Activated T-cell treated with anti-CD3 and anti-CD28 coated beads, Interleukin-2, amount 50 U/mL, for 1 hour (primary cell): ENCODE data around the gene HEYL.

Experiments
- DNase-seq: peaks from one replicate; pipeline ENCODE4 v3.0.0-alpha.2; 2020

The HEYL gene

GRCh38 chr1:39663559-39663958 lies 24.1 kb upstream of the HEYL start:
- DNase-seq = no peak

GRCh38 chr1:39662861-39663260 lies 23.4 kb upstream of the HEYL start:
- DNase-seq = no peak

- no peak for DNase-seq
These were observed 20.1 kb upstream of the HEYL start for GRCh38 chr1:39659538-39659937.

- no peak for DNase-seq
These were observed 19.7 kb upstream of the HEYL start for GRCh38 chr1:39659110-39659509.

- DNase-seq = peak; percentile 62
These were observed 18.6 kb upstream of the HEYL start for GRCh38 chr1:39657923-39658485.

GRCh38 chr1:39657402-39657801 lies 18.0 kb upstream of the HEYL start:
- no peak for DNase-seq

- DNase-seq = no peak
These were observed 16.9 kb upstream of the HEYL start for GRCh38 chr1:39656391-39656790.

- DNase-seq = no peak
These were observed 16.3 kb upstream of the HEYL start for GRCh38 chr1:39655578-39656268.

GRCh38 chr1:39654291-39654690 lies 14.8 kb upstream of the HEYL start:
- no peak for DNase-seq

GRCh38 chr1:39653546-39654031 lies 14.1 kb upstream of the HEYL start:
- DNase-seq = peak; percentile 72

GRCh38 chr1:39652554-39652953 lies 13.1 kb upstream of the HEYL start:
- no peak for DNase-seq

GRCh38 chr1:39652105-39652504 lies 12.7 kb upstream of the HEYL start:
- no peak for DNase-seq

GRCh38 chr1:39650431-39650830 lies 11.0 kb upstream of the HEYL start:
- no peak for DNase-seq

GRCh38 chr1:39649636-39650185 lies 10.3 kb upstream of the HEYL start:
- no peak for DNase-seq

- DNase-seq = no peak
These were observed 9.1 kb upstream of the HEYL start for GRCh38 chr1:39648496-39648895.

GRCh38 chr1:39647247-39647646 lies 7.8 kb upstream of the HEYL start:
- DNase-seq = no peak

GRCh38 chr1:39646232-39647081 lies 7.0 kb upstream of the HEYL start:
- DNase-seq = no peak

- no peak for DNase-seq
These were observed 6.1 kb upstream of the HEYL start for GRCh38 chr1:39645411-39646043.

- DNase-seq = no peak
These were observed 4.3 kb upstream of the HEYL start for GRCh38 chr1:39643705-39644104.

GRCh38 chr1:39642796-39643195 lies 3.4 kb upstream of the HEYL start:
- DNase-seq = no peak

GRCh38 chr1:39640861-39641260 lies 1.4 kb upstream of the HEYL start:
- no peak for DNase-seq

GRCh38 chr1:39638965-39639304 lies 508 bp downstream of the HEYL start:
- DNase-seq = no peak

GRCh38 chr1:39637361-39637760 lies 2.1 kb downstream of the HEYL start:
- DNase-seq = no peak
